B cell (primary cell): Measurements from ENCODE around the gene CLEC4M. TPM values are rescaled to one million over a fixed set of nuclear protein-coding genes. Genes with fewer than 3 reads are reported as not detected.

Experiments
- ATAC-seq: fragments of 200-7000 bp; cut with Tn5 transposase; one replicate; pipeline ENCODE4 v1.10.0; 2021; ENCODE audit warnings: low read depth, mild to moderate bottlenecking, moderate number of reproducible peaks, moderate library complexity
- CTCF ChIA-PET: fragments of 350-600 bp; sonication (Branson Sonifier 250); formaldehyde crosslinking; loops from one replicate; lab custom pipeline; 2021; ENCODE audit warnings: antibody characterized with exemption, inconsistent platforms; lab: Charles Lee
- POLR2A ChIA-PET: fragments of 350-600 bp; sonication (Branson Sonifier 250); formaldehyde crosslinking; loops from one replicate; lab custom pipeline; 2021; ENCODE audit warnings: antibody characterized with exemption; lab: Charles Lee
- DNase-seq: peaks from one replicate; pipeline ENCODE4 v3.0.0; 2013
- H2AFZ ChIP-seq: 2 replicates; pipeline ENCODE4 v1.6.1; 2012; ENCODE audit warnings: mild to moderate bottlenecking, low read depth, low read length; ENCODE audit not compliant: insufficient read depth, poor library complexity, severe bottlenecking
- H3K27ac ChIP-seq, 2 donors: 1 replicate in 1 of 2; 2 replicates in 1 of 2; pipeline ENCODE4 v1.5.1; 2012 to 2013; ENCODE audit warnings: low read length in 2 of 2, mild to moderate bottlenecking in 2 of 2, moderate library complexity in 1 of 2
- H3K27me3 ChIP-seq, 4 experiments: fragments of 200-600 bp in 1 of 4; sonication (generic) in 1 of 4; replicated peaks in 1 of 4; 1 replicate in 2 of 4; 2 replicates in 2 of 4; pipeline versions ENCODE4 v1.6.1 to v1.7.0; 2013 to 2016; ENCODE audit warnings: low read length in 3 of 4, mild to moderate bottlenecking in 2 of 4, mixed read lengths in 1 of 4, moderate library complexity in 1 of 4; ENCODE audit not compliant: insufficient read depth in 4 of 4, control insufficient read depth in 3 of 4; ENCODE audit errors: control extremely low read depth in 1 of 4
- H3K36me3 ChIP-seq, 2 experiments: replicated peaks in 1 of 2; 1 replicate in 1 of 2; 2 replicates in 1 of 2; pipeline versions ENCODE4 v1.6.1 to v1.7.1; 2013; ENCODE audit warnings: low read length in 1 of 2; ENCODE audit not compliant: insufficient read depth in 2 of 2, control insufficient read depth in 1 of 2; ENCODE audit errors: control extremely low read depth in 1 of 2, extremely low read depth in 1 of 2
- H3K4me1 ChIP-seq, 2 donors: fragments of 200-600 bp in 1 of 2; sonication (generic) in 1 of 2; 1 replicate in 1 of 2; 2 replicates in 1 of 2; pipeline versions ENCODE4 v1.5.1 to v1.6.1; 2013 to 2017; ENCODE audit warnings: low read length in 2 of 2; ENCODE audit not compliant: control insufficient read depth in 2 of 2, insufficient read depth in 2 of 2
- H3K4me2 ChIP-seq: replicated peaks from 2 replicates; pipeline ENCODE3; 2012; ENCODE audit warnings: mild to moderate bottlenecking, low read depth, low read length; ENCODE audit not compliant: poor library complexity, severe bottlenecking
- H3K4me3 ChIP-seq, 5 experiments: fragments of 200-600 bp in 1 of 5; sonication (generic) in 1 of 5; 1 replicate in 3 of 5; 2 replicates in 2 of 5; pipeline versions ENCODE4 v1.5.1 to v1.7.0; 2011 to 2016; ENCODE audit warnings: low read length in 4 of 5, mild to moderate bottlenecking in 4 of 5, low read depth in 2 of 5, control low read depth in 1 of 5, moderate library complexity in 1 of 5; ENCODE audit not compliant: insufficient read depth in 1 of 5; ENCODE audit errors: control extremely low read depth in 1 of 5, extremely low read depth in 1 of 5
- H3K79me2 ChIP-seq: fragments of 200-600 bp; sonication (generic); one replicate; pipeline ENCODE4 v1.6.0; 2016; ENCODE audit warnings: low read length; ENCODE audit not compliant: control insufficient read depth, insufficient read depth
- H3K9ac ChIP-seq: fragments of 200-600 bp; sonication (generic); 2 replicates; pipeline ENCODE4 v1.6.1; 2017; ENCODE audit warnings: mild to moderate bottlenecking, low read length, moderate library complexity
- H3K9me3 ChIP-seq, 3 donors: one replicate each; pipeline versions ENCODE4 v1.6.1 to v1.7.1; 2013; ENCODE audit warnings: low read length in 2 of 3; ENCODE audit not compliant: control insufficient read depth in 2 of 3, insufficient read depth in 1 of 3; ENCODE audit errors: control extremely low read depth in 1 of 3
- H4K20me1 ChIP-seq: 2 replicates; pipeline ENCODE4 v1.6.0; 2012; ENCODE audit warnings: mild to moderate bottlenecking, low read length; ENCODE audit not compliant: insufficient read depth, control insufficient read depth, poor library complexity, severe bottlenecking
- H3K27ac Mint-ChIP-seq: one replicate; pipeline ENCODE4 v1.8.0; 2021; ENCODE audit warnings: mixed read lengths
- H3K27me3 Mint-ChIP-seq: one replicate; pipeline ENCODE4 v1.8.0; 2021; ENCODE audit warnings: mixed read lengths
- H3K4me1 Mint-ChIP-seq: one replicate; pipeline ENCODE4 v1.8.0; 2021; ENCODE audit warnings: mixed read lengths
- H3K4me3 Mint-ChIP-seq: one replicate; pipeline ENCODE4 v1.8.0; 2021; ENCODE audit warnings: mixed read lengths
- H3K9me3 Mint-ChIP-seq: one replicate; pipeline ENCODE4 v1.8.0; 2022; ENCODE audit warnings: mixed read lengths; ENCODE audit not compliant: insufficient read depth
- CTCF ChIP-seq: fragments of 200-600 bp; IDR thresholded peaks from one replicate; pipeline ENCODE4 v1.8.0; 2022; ENCODE audit warnings: antibody characterized with exemption, mild to moderate bottlenecking
- EZH2 ChIP-seq: IDR thresholded peaks from 2 replicates; pipeline ENCODE4 v1.6.1; 2012; ENCODE audit warnings: borderline replicate concordance, low read depth, mild to moderate bottlenecking, moderate library complexity, low read length; ENCODE audit not compliant: insufficient read depth, poor library complexity, severe bottlenecking
- WGBS: methylation state at CpG from one replicate; pipeline ENCODE4 v1.1.5; 2013; ENCODE audit warnings: missing lambda C conversion rate; ENCODE audit not compliant: insufficient coverage; 5-methylcytosine and 5-hydroxymethylcytosine counted together
- intact Hi-C: fragments of 100-400 bp; cut with micrococcal nuclease; formaldehyde crosslinking; loops from one replicate; pipeline ENCODE4 v1.10.0; 2022
- polyA plus RNA-seq: library from polyadenylated mRNA; depleted of rRNA; stranded (reverse); fragments of >200 nt; gene quantifications from 2 replicates; pipeline ENCODE4 v1.2.3, GENCODE V29; 2012
- total RNA-seq, 2 donors: library from RNA; stranded (reverse); fragments of 120-200 nt in 1 of 2; gene quantifications; 1 replicate in 1 of 2; 2 replicates in 1 of 2; pipeline versions ENCODE4 v1.2.3 to v1.2.4, GENCODE V29; 2013 to 2022

The CLEC4M gene
- total and polyA plus RNA-seq, 2 donors (not counting 1 experiment from before 2014, with no cell fraction given), result 0.10 to 0.52 TPM

DNA sequence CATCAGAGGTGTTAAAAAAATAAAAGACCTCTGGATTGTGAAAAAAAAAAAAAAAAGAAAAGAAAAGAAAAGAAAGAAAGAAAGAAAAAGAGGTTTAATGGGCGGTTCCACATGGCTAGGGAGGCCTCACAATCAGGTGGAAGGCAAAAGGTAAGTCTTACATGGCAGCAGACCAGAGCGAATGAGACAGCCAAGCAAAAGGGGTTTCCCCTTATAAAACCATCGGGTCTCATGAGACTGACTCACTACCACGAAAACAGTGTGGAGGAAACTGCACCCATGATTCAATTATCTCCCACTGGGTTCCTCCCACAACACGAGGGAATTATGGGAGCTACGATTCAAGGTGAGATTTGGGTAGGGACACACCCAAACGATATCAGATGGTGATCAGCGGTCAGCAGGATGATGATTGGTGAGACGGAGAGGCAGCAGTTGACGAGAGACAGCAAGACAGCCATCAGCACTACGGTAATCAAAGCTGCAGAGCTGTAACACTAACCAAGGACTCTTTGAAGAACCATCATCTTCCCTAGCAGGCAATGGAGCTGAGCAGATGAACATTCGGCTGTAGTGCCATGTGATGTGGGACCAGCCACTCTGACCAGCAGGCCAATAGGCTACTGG is 11.8 kb upstream of the CLEC4M start:
- Histone ChIP-seq H2AFZ (peak overlapping the region; percentile 23), H3K4me3 (peak overlapping the region in 1 of 5 experiments; percentile 25), H3K79me2 (no peaks in the 10 kb centered on the region), H3K4me2 (peak overlapping the region; percentile 57), H3K27me3 (peaks cover 0 to 5% (median 0%) of the 10 kb centered on the region in 4 experiments), H3K36me3 (no peaks in the 10 kb centered on the region), H4K20me1 (no peaks in the 10 kb centered on the region), H3K9me3 (peaks cover 9 to 29% (median 18%) of the 10 kb centered on the region in 3 donors), H3K9ac (no peak overlapping the region), H3K4me1 (peaks cover 34 to 43% of the 10 kb centered on the region in 2 donors), H3K27ac (peak overlapping the region; percentile 80 to 84)
- WGBS, result 51% methylated on average over 9 of the region's 12 CpGs
- DNase-seq (peak; percentile 91), ATAC-seq (peak; percentile 94)
- Mint-ChIP-seq H3K4me1 (peaks cover 41% of the 10 kb centered on the region), H3K9me3 (peaks cover 22% of the 10 kb centered on the region), H3K27ac (peak overlapping the region; percentile 90), H3K27me3 (peaks cover 5% of the 10 kb centered on the region), H3K4me3 (peak overlapping the region; percentile 58)
- ChIA-PET CTCF (interaction anchor here (0.7 to 2.1 kb wide), 6 partner anchors 12 to 182 kb away, joined by 3 to 8 read pairs (median 4); partner anchors contain the start of gene TRAPPC5), POLR2A (interaction anchor here (0.6 to 1.0 kb wide), 10 partner anchors 8 to 571 kb away, joined by 3 to 9 read pairs (median 4); partner anchors contain the start of gene FCER2)
- intact Hi-C loops, result loop anchor here (1.0 to 2.0 kb wide), 3 partner anchors 49 to 78 kb away; partner anchors contain the start of gene FCER2
- TF ChIP-seq EZH2, result no peak
- no peak for TF ChIP-seq CTCF

- no peaks in the 10 kb centered on the region for H4K20me1 ChIP-seq
- TF ChIP-seq CTCF, result no peak
- no peak for TF ChIP-seq EZH2
- Mint-ChIP-seq H3K9me3 (peaks cover 35% of the 10 kb centered on the region), H3K4me3 (no peak overlapping the region), H3K27ac (no peak overlapping the region), H3K27me3 (peaks cover 6% of the 10 kb centered on the region), H3K4me1 (peaks cover 18% of the 10 kb centered on the region)
- H3K9me3 ChIP-seq, result peaks cover 11 to 51% (median 46%) of the 10 kb centered on the region in 3 donors
- no peak overlapping the region for H3K27ac ChIP-seq
- no peak overlapping the region for H3K9ac ChIP-seq
- peaks cover 11 to 13% of the 10 kb centered on the region in 2 donors for H3K4me1 ChIP-seq
- H3K36me3 ChIP-seq, result no peaks in the 10 kb centered on the region
- H2AFZ ChIP-seq, result no peak overlapping the region
- no peak for ATAC-seq
- no peak for DNase-seq
- no peak overlapping the region for H3K4me3 ChIP-seq
- no peak overlapping the region for H3K4me2 ChIP-seq
- intact Hi-C loops, result no loop called here
- ChIA-PET CTCF (no interaction called here), POLR2A (no interaction called here)
- 57% methylated on average over 2 of the region's 4 CpGs for WGBS
- peaks cover 0 to 9% (median 3%) of the 10 kb centered on the region in 4 experiments for H3K27me3 ChIP-seq
- H3K79me2 ChIP-seq, result no peaks in the 10 kb centered on the region
Measured at GRCh38 chr19:7756258-7756657, 6.8 kb upstream of the CLEC4M start.
